Activated CD4-positive, alpha-beta memory T cell treated with anti-CD3 and anti-CD28 coated beads for 36 hours (primary cell): Measurements from ENCODE around the gene MPDU1. TPM values are rescaled to one million over a fixed set of nuclear protein-coding genes. Genes with fewer than 3 reads are reported as not detected.

ENCODE experiments used
- CTCF ChIA-PET: fragments of 350-600 bp; sonication (Branson Sonifier 250); formaldehyde crosslinking; loops from one replicate; lab custom pipeline; 2021; ENCODE audit warnings: antibody characterized with exemption, inconsistent platforms; lab: Charles Lee
- POLR2A ChIA-PET: fragments of 350-600 bp; sonication (Branson Sonifier 250); formaldehyde crosslinking; loops from one replicate; lab custom pipeline; 2021; ENCODE audit warnings: antibody characterized with exemption; lab: Charles Lee
- DNase-seq: peaks from one replicate; pipeline ENCODE4 v3.0.0-alpha.2; 2020
- H3K27ac Mint-ChIP-seq: one replicate; pipeline ENCODE4 v1.8.0; 2021; ENCODE audit warnings: mixed read lengths
- H3K27me3 Mint-ChIP-seq: one replicate; pipeline ENCODE4 v1.8.0; 2021; ENCODE audit warnings: mixed read lengths
- H3K36me3 Mint-ChIP-seq: one replicate; pipeline ENCODE4 v1.8.0; 2021; ENCODE audit warnings: mixed read lengths
- H3K4me1 Mint-ChIP-seq: one replicate; pipeline ENCODE4 v1.8.0; 2021; ENCODE audit warnings: low read depth, mixed read lengths
- H3K4me3 Mint-ChIP-seq: one replicate; pipeline ENCODE4 v1.8.0; 2021; ENCODE audit warnings: mild to moderate bottlenecking, mixed read lengths
- H3K9me3 Mint-ChIP-seq: one replicate; pipeline ENCODE4 v1.8.0; 2021; ENCODE audit warnings: mixed read lengths
- intact Hi-C: fragments of 100-400 bp; cut with micrococcal nuclease; formaldehyde crosslinking; loops from one replicate; pipeline ENCODE4 v1.15.1; 2023
- total RNA-seq, 2 experiments: library from RNA; stranded (reverse); gene quantifications; one replicate each; pipeline ENCODE4 v1.2.3, GENCODE V29; 2021

Gene MPDU1
- total RNA-seq, 2 experiments from 2014 or later, result 52.6 to 52.9 TPM

DNA sequence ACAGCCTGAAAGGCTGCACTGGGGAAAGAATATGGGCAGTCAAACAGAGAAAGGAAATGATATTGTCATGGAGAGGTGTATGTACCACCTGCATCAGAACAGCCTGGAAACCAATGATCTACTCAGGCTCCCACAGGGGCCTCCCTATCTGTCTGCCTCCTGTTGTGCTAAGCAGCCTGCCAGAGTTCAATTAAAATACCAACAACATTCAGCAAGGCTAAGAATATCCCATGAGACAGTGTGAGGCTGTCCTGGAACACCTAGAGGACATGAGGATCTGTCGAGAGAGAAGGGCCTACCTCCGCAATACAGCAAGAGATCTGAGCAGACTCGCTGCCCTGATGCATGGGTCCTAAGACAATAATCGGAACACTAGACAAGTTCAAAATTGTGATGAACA, 22.6 kb downstream of the MPDU1 start:
- peaks cover 15% of the 10 kb centered on the region for H3K4me1 Mint-ChIP-seq
- ChIA-PET POLR2A (no interaction called here), CTCF (interaction anchor here (1.0 kb wide), 1 partner anchor 9 kb away, joined by 3 read pairs; no protein-coding TSS in a partner anchor)
- intact Hi-C loops, result no loop called here
- no peak overlapping the region for H3K4me3 Mint-ChIP-seq
- no peaks in the 10 kb centered on the region for H3K9me3 Mint-ChIP-seq
- no peak for DNase-seq
- H3K27ac Mint-ChIP-seq, result no peak overlapping the region
- peaks cover 36% of the 10 kb centered on the region for H3K36me3 Mint-ChIP-seq
- H3K27me3 Mint-ChIP-seq, result no peaks in the 10 kb centered on the region

DNA sequence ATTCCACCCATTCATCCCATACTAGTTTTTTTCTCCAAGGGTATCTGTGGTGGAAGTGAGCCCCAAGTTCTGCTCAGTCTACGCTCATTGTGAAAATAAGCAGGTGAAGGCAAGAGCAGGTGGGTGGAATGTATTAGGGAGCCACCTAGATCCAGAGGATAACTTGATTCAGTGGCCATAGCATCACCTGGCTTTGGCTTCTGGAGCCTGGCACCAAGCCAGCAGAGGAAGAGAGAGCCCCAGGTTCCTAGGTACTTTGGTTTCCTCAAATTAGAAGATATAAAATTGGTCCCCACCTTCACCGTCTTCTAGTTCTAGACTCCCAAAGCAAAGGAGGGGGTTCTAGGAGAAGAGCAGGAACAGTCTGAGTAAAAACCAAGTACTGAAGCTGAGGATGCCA, 27.0 kb downstream of the MPDU1 start:
- POLR2A ChIA-PET, result no interaction called here
- peaks cover 13% of the 10 kb centered on the region for H3K36me3 Mint-ChIP-seq
- no peaks in the 10 kb centered on the region for H3K27me3 Mint-ChIP-seq
- no peaks in the 10 kb centered on the region for H3K9me3 Mint-ChIP-seq
- peaks cover 37% of the 10 kb centered on the region for H3K4me1 Mint-ChIP-seq
- intact Hi-C loops, result no loop called here
- no peak overlapping the region for H3K4me3 Mint-ChIP-seq
- CTCF ChIA-PET, result interaction anchor here (5.5 kb wide), 1 partner anchor 77 kb away, joined by 38 read pairs; the partner anchor contains the start of genes TP53 and WRAP53
- H3K27ac Mint-ChIP-seq, result no peak overlapping the region
- no peak for DNase-seq

DNA sequence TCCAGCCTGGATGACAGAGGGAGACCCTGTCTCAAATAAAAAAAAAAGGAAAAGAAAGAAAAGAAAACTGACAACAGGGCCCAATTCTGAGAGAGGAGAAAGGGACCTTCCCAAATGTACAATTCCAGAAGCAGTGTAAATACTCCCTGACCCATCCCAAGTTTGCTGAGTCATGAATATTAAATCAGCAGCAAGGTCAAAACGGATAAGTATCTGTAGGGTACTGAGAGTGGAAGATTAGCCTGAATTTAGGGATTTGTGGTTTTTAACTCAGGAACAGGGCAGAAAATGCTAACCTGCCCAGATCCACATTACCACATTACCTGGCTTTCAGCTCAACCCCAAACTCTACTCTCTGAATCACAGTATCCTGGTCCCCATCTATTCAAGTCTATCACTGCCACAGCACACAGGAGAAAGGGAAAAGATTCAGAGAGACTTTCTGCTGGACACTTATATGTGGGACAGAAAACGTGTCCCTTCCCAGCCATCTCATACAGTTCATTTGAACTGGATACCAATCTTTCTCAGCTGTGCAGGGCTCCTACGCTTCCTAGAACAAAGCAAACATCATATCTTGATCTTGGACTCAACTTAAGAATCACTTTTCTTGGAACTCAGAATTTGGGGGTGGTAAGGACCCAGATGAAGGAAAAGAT, 28.1 kb downstream of the MPDU1 start:
- H3K36me3 Mint-ChIP-seq, result peaks cover 5% of the 10 kb centered on the region
- no peaks in the 10 kb centered on the region for H3K27me3 Mint-ChIP-seq
- no peak for DNase-seq
- POLR2A ChIA-PET, result interaction anchor here (3.8 kb wide), 1 partner anchor 75 kb away, joined by 31 read pairs; the partner anchor contains the start of gene TP53
- no peak overlapping the region for H3K4me3 Mint-ChIP-seq
- CTCF ChIA-PET, result interaction anchor here (1.6 to 5.5 kb wide), 2 partner anchors 23 to 76 kb away, joined by 6 to 38 read pairs; partner anchors contain the start of genes TP53 and WRAP53
- H3K27ac Mint-ChIP-seq, result no peak overlapping the region
- intact Hi-C loops, result no loop called here
- no peaks in the 10 kb centered on the region for H3K9me3 Mint-ChIP-seq
- peaks cover 35% of the 10 kb centered on the region for H3K4me1 Mint-ChIP-seq

DNA sequence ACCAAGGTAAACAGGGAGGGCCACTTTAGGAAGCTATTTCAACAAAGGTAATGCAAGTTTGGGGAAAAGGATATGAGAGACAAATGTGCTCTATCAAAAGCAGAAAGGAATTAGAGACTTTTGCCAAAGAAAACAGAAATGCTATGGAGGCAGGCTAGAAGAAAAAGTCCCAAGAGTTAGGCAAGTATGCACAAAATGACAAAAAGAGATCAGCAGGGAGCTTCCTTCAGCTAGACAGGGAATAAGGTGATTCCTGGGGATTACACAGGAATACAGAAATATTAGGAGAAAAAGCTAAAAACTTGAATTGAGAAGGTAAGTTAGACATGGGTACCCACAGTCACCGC, 28.6 kb downstream of the MPDU1 start:
- CTCF ChIA-PET, result interaction anchor here (1.6 to 5.5 kb wide), 2 partner anchors 23 to 75 kb away, joined by 6 to 38 read pairs; partner anchors contain the start of genes TP53 and WRAP53
- POLR2A ChIA-PET, result interaction anchor here (3.8 kb wide), 1 partner anchor 74 kb away, joined by 31 read pairs; the partner anchor contains the start of gene TP53
- Mint-ChIP-seq H3K4me1 (peaks cover 35% of the 10 kb centered on the region), H3K27ac (no peak overlapping the region), H3K4me3 (no peak overlapping the region), H3K9me3 (no peaks in the 10 kb centered on the region), H3K27me3 (no peaks in the 10 kb centered on the region), H3K36me3 (peaks cover 5% of the 10 kb centered on the region)
- no peak for DNase-seq
- intact Hi-C loops, result no loop called here

DNA sequence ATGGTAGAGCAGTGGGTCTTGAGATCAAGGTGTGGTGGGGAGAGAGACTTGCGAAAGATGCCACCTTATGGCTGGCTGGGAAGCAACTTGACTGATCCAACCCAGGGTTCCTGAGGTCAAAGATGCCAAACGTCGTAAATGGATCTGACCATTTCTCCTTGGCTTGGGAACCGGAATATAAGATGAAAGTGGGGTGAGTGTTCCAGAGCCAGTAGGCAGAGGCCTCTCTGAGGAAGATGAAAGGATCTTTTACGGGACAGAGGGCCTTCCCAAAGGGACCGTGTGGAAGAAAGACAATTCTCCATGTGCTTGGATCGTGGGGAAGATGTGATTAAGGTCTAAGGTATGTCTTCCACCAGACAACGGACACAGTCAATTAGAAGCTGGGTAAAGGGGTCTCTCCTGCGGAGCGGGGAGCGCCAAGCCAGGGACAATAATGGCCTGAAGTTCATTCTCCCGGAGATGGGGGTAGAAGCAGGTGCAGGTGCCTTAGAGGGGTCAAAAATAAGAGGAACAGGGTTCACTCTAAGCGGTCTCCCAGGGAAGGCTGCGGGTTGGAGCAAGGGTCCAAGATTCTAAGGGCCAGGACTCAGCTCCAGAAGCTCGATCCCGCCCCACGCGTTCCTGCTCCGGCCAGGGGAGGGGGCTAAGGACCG, 30.2 kb downstream of the MPDU1 start:
- intact Hi-C loops, result loop anchor here (1.0 to 2.0 kb wide), 3 partner anchors 30 to 229 kb away; no protein-coding TSS in a partner anchor
- CTCF ChIA-PET, result interaction anchor here (1.6 to 5.5 kb wide), 5 partner anchors 14 to 74 kb away, joined by 4 to 38 read pairs (median 16); partner anchors contain the start of genes MPDU1, SAT2, SOX15 and TP53

DNA sequence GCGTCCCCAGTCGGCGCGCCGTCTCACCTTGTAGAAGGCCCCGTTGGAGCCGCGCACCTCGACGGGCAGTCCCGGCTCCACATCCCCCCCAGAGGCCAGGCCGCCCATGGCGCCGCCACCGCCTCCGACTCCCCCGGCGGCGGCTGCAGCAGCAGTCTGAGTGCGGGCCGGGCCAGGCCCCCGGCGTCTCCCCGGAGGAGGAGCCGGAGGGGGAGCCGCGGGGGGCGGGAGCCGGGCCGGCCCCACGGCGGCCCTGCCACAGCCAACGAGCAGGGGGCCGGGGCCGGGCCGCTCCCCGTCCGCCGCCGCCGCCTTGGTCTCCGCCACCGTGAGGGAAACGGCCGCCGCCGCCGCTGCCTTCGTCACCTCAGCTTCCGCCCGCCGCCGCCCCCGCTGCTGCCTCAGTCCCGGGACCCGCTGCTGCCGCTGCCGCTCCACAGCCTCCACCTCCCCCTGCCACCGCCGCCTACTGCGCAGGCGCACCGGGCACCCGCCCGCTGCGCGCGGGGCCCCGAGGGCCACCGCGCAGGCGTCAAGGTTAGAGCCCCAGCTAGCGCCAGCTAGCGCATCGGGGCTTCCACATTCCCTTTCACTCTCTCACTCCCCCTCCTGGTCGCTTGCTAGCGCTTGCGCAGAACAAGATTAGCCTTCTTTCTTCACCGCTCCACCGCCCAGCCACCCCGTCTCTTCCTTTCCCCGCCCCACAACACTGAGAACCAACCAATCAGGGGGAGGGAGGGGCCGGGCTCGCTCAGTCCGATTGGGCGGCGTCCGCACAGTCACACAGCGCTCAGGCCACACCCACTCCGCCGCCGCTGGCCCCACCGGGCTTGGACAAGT, 31.0 kb downstream of the MPDU1 start, which contains the start of gene FXR2:
Gene FXR2, minus strand, starts transcription at position 473 of the 840 bp plus-strand sequence. Its CDS starts 365 bp downstream, at position 108.
- Mint-ChIP-seq H3K4me1 (peaks cover 31% of the 10 kb centered on the region), H3K27me3 (no peaks in the 10 kb centered on the region), H3K4me3 (peak within 1 kb of the TSS; percentile 87), H3K27ac (peak within 1 kb of the TSS; percentile 87), H3K9me3 (no peaks in the 10 kb centered on the region), H3K36me3 (peaks cover 5% of the 10 kb centered on the region)
- ChIA-PET POLR2A (interaction anchor here (0.6 to 3.8 kb wide), 7 partner anchors 12 to 74 kb away, joined by 3 to 31 read pairs (median 6); partner anchors contain the start of genes CD68, MPDU1, SAT2 and TP53), CTCF (interaction anchor here (0.6 to 5.5 kb wide), 19 partner anchors 8 to 259 kb away, joined by 3 to 38 read pairs (median 4); partner anchors contain the start of genes MPDU1, SAT2, SENP3 and SOX15)
- peak; percentile 100 for DNase-seq
- intact Hi-C loops, result loop anchor here (1.0 to 2.0 kb wide), 8 partner anchors 13 to 505 kb away; partner anchors contain the start of genes POLR2A and SAT2

More for the DNA sequence above, 30.2 kb downstream of the MPDU1 start:
- DNase-seq, result no peak
- Mint-ChIP-seq H3K9me3 (no peaks in the 10 kb centered on the region), H3K4me3 (peak overlapping the region; percentile 87), H3K27me3 (no peaks in the 10 kb centered on the region), H3K27ac (peak overlapping the region; percentile 34), H3K36me3 (peaks cover 5% of the 10 kb centered on the region), H3K4me1 (peaks cover 35% of the 10 kb centered on the region)
- POLR2A ChIA-PET, result interaction anchor here (2.0 to 3.8 kb wide), 2 partner anchors 30 to 73 kb away, joined by 13 to 31 read pairs; partner anchors contain the start of genes MPDU1 and TP53

DNA sequence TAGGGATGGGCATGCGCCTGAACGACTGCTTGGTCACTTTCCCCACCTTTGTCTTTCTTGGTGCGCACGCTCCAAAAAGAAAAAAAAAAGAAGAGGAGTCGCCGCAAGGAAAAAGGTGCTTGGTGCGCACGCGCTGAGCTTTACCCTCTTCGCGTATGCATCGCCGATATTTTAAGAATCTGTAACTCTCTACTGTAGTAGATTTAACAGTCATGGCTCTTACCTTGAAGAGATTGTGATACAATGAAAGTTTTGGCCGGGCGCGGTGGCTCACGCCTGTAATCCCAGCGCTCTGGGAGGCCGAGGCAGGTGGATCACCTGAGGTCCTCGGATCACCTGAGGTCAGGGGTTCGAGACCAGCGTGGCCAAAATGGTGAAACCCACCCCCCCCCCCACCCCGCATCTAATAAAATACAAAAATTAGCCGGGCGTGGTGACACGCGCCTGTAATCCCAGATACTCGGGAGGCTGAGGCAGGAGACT, 31.7 kb downstream of the MPDU1 start:
- H3K9me3 Mint-ChIP-seq, result no peaks in the 10 kb centered on the region
- peak overlapping the region; percentile 78 for H3K4me3 Mint-ChIP-seq
- POLR2A ChIA-PET, result interaction anchor here (0.6 to 3.8 kb wide), 8 partner anchors 12 to 174 kb away, joined by 3 to 31 read pairs (median 5); partner anchors contain the start of genes CD68, MPDU1, SAT2 and TP53
- peak overlapping the region; percentile 87 for H3K27ac Mint-ChIP-seq
- H3K36me3 Mint-ChIP-seq, result peaks cover 5% of the 10 kb centered on the region
- no peak for DNase-seq
- intact Hi-C loops, result loop anchor here (1.0 to 2.0 kb wide), 6 partner anchors 12 to 504 kb away; partner anchors contain the start of genes POLR2A and SAT2
- CTCF ChIA-PET, result interaction anchor here (0.6 to 5.5 kb wide), 15 partner anchors 9 to 260 kb away, joined by 3 to 38 read pairs (median 4); partner anchors contain the start of genes MPDU1, SAT2, SENP3 and SOX15
- H3K27me3 Mint-ChIP-seq, result no peaks in the 10 kb centered on the region
- peaks cover 31% of the 10 kb centered on the region for H3K4me1 Mint-ChIP-seq

DNA sequence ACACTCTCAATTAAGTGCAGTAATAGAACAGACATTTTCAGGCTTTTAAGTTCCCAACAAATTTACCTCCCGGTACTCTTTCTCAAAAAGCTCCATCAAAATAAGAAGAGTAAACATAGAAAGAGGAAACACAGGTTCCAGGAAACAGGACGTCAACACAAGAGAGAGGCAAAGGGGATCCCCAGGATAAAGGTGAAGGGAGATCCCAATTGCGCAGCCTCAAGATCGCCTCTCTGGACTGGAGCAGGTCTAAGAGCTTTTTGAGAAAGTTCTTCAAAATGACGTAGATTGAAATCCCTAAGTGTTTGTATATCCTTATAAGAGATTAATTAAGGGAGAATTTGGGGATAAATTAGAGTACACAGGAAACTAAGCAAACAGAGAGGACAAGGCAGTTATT, 35.0 kb downstream of the MPDU1 start:
- Mint-ChIP-seq H3K36me3 (no peaks in the 10 kb centered on the region), H3K4me3 (no peak overlapping the region), H3K27ac (no peak overlapping the region), H3K9me3 (no peaks in the 10 kb centered on the region), H3K27me3 (no peaks in the 10 kb centered on the region), H3K4me1 (peaks cover 2% of the 10 kb centered on the region)
- POLR2A ChIA-PET, result no interaction called here
- no peak for DNase-seq
- CTCF ChIA-PET, result interaction anchor here (1.0 kb wide), 1 partner anchor 9 kb away, joined by 5 read pairs; the partner anchor contains the start of gene SAT2
- intact Hi-C loops, result no loop called here

DNA sequence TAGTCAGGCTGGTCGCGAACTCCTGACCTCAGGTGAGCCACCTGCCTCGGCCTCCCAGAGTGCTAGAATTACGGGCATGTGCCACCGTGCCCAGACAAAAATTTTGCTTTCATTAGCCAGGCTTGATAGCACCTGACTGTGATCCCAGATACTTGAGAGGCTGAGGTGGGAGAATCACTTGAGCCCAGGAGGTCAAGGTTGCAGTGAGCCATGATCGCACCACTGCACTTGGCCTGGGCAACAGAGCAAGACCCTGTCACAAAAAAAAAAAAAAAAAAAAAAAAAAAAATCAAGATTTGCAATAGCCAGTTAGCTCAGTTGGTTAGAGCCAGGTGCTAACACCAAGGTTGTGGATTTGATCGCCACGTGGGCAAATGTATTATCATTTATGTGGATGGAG, 37.2 kb downstream of the MPDU1 start:
- intact Hi-C loops, result no loop called here
- no peaks in the 10 kb centered on the region for H3K36me3 Mint-ChIP-seq
- H3K4me3 Mint-ChIP-seq, result no peak overlapping the region

DNA sequence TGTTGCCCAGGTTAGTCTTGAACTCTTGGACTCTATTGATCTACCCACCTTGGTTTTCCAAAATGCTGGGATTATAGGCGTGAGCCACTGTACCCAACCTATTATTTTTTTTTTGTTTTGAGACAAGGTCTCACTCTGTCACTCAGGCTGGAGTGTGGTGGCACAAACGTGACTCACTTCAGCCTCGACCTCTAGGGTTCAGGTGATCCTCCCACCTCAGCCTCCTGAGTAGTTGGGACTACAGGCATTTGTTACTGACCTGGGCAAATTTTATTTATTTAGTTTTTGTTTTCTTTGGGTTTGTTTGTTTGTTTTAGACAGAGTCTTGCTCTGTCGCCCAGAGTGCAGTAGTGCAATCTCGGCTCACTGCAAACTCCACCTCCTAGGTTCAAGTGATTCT, 40.0 kb downstream of the MPDU1 start:
- POLR2A ChIA-PET, result no interaction called here
- CTCF ChIA-PET, result no interaction called here
- peaks cover 11% of the 10 kb centered on the region for H3K4me1 Mint-ChIP-seq
- H3K36me3 Mint-ChIP-seq, result no peaks in the 10 kb centered on the region
- H3K27me3 Mint-ChIP-seq, result no peaks in the 10 kb centered on the region
- DNase-seq, result no peak
- no peak overlapping the region for H3K4me3 Mint-ChIP-seq
- no peak overlapping the region for H3K27ac Mint-ChIP-seq
- no peaks in the 10 kb centered on the region for H3K9me3 Mint-ChIP-seq
- intact Hi-C loops, result no loop called here

More for the DNA sequence above, 37.2 kb downstream of the MPDU1 start:
- H3K27me3 Mint-ChIP-seq, result no peaks in the 10 kb centered on the region
- DNase-seq, result no peak
- POLR2A ChIA-PET, result interaction anchor here (1.6 kb wide), 1 partner anchor 18 kb away, joined by 3 read pairs; no protein-coding TSS in a partner anchor
- H3K4me1 Mint-ChIP-seq, result no peaks in the 10 kb centered on the region
- H3K27ac Mint-ChIP-seq, result no peak overlapping the region
- CTCF ChIA-PET, result interaction anchor here (0.6 to 1.5 kb wide), 4 partner anchors 11 to 440 kb away, joined by 3 read pairs; no protein-coding TSS in a partner anchor
- H3K9me3 Mint-ChIP-seq, result no peaks in the 10 kb centered on the region
